Loucy (cell line): Measurements from ENCODE around the gene MOB3B.

Experiments
- H2AFZ ChIP-seq: fragments of 200-600 bp; sonication (generic); 2 replicates; pipeline ENCODE4 v1.6.0; 2016; ENCODE audit warnings: antibody characterized with exemption, mild to moderate bottlenecking, low read length, moderate library complexity
- H3F3A ChIP-seq: fragments of 200-600 bp; 2 replicates; pipeline ENCODE4 v1.6.0; 2016; ENCODE audit warnings: antibody characterized with exemption, low read depth, mild to moderate bottlenecking
- H3K27me3 ChIP-seq: fragments of 200-600 bp; sonication (generic); 2 replicates; pipeline ENCODE4 v1.6.1; 2014; ENCODE audit warnings: low read length, mild to moderate bottlenecking; ENCODE audit not compliant: insufficient read depth, poor library complexity, severe bottlenecking
- H3K36me3 ChIP-seq: fragments of 200-600 bp; sonication (generic); 2 replicates; pipeline ENCODE4 v1.6.1; 2016; ENCODE audit warnings: low read length; ENCODE audit not compliant: insufficient read depth
- H3K4me1 ChIP-seq: fragments of 200-600 bp; sonication (generic); 2 replicates; pipeline ENCODE4 v1.5.1; 2014; ENCODE audit warnings: low read length, mild to moderate bottlenecking; ENCODE audit not compliant: insufficient read depth, poor library complexity, severe bottlenecking
- H3K4me2 ChIP-seq: fragments of 200-600 bp; sonication (generic); 2 replicates; pipeline ENCODE4 v1.6.0; 2014; ENCODE audit warnings: antibody characterized with exemption, low read length, low read depth, mild to moderate bottlenecking; ENCODE audit not compliant: poor library complexity, severe bottlenecking
- H3K4me3 ChIP-seq: fragments of 200-600 bp; sonication (generic); 2 replicates; pipeline ENCODE4 v1.5.1; 2014; ENCODE audit warnings: low read length, mild to moderate bottlenecking, mixed read lengths; ENCODE audit not compliant: poor library complexity, severe bottlenecking
- H3K79me2 ChIP-seq: fragments of 200-600 bp; sonication (generic); 2 replicates; pipeline ENCODE4 v1.6.1; 2014; ENCODE audit warnings: low read length; ENCODE audit not compliant: insufficient read depth
- H3K9ac ChIP-seq: fragments of 200-600 bp; sonication (generic); 2 replicates; pipeline ENCODE4 v1.6.0; 2014; ENCODE audit warnings: mild to moderate bottlenecking, low read depth, low read length, moderate library complexity; ENCODE audit not compliant: poor library complexity, severe bottlenecking
- H3K9me2 ChIP-seq: fragments of 200-600 bp; sonication (generic); replicated peaks from 2 replicates; pipeline ENCODE4 v1.6.1; 2016; ENCODE audit warnings: low read depth, low read length, mixed read lengths
- H3K9me3 ChIP-seq: fragments of 200-600 bp; sonication (generic); 2 replicates; pipeline ENCODE4 v1.6.1; 2014; ENCODE audit warnings: mild to moderate bottlenecking, antibody characterized with exemption, low read length, low read depth; ENCODE audit not compliant: insufficient read depth
- H4K20me1 ChIP-seq: fragments of 200-600 bp; sonication (generic); 2 replicates; pipeline ENCODE4 v1.6.0; 2014; ENCODE audit warnings: antibody characterized with exemption, low read length, mild to moderate bottlenecking; ENCODE audit not compliant: insufficient read depth, poor library complexity, severe bottlenecking
- CTCF ChIP-seq: fragments of 200-600 bp; sonication (generic); conservative IDR thresholded peaks from 2 replicates; pipeline ENCODE4 v1.5.1; 2014; ENCODE audit warnings: mild to moderate bottlenecking, antibody characterized with exemption, low read length
- EZH2phosphoT487 ChIP-seq: fragments of 200-600 bp; IDR thresholded peaks from 2 replicates; pipeline ENCODE4 v1.6.1; 2018; ENCODE audit warnings: antibody characterized with exemption, mild to moderate bottlenecking, moderate library complexity, borderline replicate concordance

The MOB3B gene

GRCh38 chr9:27471789-27472188 lies 57.8 kb downstream of the MOB3B start:
- H3K9me2 ChIP-seq, result no peaks in the 10 kb centered on the region
- H3K36me3 ChIP-seq, result no peaks in the 10 kb centered on the region
- no peaks in the 10 kb centered on the region for H3F3A ChIP-seq
- H3K27me3 ChIP-seq, result no peaks in the 10 kb centered on the region
- TF ChIP-seq EZH2phosphoT487, result no peak
- H2AFZ ChIP-seq, result no peak overlapping the region
- H3K9ac ChIP-seq, result no peak overlapping the region
- no peaks in the 10 kb centered on the region for H4K20me1 ChIP-seq
- H3K9me3 ChIP-seq, result no peaks in the 10 kb centered on the region
- no peaks in the 10 kb centered on the region for H3K79me2 ChIP-seq
- H3K4me2 ChIP-seq, result no peak overlapping the region
- peaks cover 9% of the 10 kb centered on the region for H3K4me1 ChIP-seq
- H3K4me3 ChIP-seq, result no peak overlapping the region

DNA sequence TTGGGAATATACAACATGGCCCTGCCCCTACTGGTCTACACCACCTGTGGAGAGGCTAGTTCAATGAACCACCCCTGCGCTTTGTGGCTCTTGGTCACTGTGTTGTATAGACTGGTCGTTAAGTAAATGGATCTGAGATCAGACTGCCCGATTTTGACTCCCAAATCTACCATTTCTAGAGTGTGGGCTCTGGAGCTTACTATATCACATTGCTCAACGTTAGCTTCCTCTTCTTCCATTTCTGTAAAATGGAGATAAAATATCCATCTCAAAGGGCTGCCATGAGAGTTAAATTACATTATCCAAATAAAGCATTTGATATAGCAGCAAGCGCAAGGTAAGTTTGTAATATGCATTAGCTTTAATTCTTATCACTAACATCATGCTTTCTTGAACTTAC lies 58.2 kb downstream of the MOB3B start:
- H3K27me3 ChIP-seq, result no peaks in the 10 kb centered on the region

DNA sequence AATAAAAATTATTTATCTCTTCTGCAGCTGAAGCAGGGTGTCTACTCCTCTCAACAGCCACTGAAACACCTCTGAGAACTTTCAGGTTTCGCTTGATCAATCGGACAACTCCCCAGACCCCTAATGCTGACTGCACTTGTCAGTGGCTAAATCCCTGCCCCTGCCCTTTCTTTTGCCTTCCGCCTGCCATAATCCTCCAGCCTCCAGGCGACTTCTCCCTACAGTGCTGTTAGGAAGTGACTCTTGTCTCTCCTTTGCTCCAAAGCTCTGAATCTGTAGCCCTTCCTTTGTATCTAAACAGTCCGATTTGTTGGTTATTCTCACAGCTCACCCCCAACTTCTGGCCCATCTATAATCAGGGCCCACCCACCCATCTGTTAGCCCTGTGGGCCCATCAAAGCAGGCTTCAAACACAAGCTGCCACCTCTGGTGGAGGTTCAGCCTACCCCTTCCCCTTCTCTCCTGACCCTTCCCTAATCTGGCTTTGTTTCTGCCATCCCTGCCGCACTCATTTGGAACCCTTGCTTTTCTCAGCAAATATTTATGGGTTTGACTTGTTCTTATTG lies 59.2 kb downstream of the MOB3B start:
- Histone ChIP-seq H3K9ac (no peak overlapping the region), H3K79me2 (no peaks in the 10 kb centered on the region), H3K27me3 (no peaks in the 10 kb centered on the region), H4K20me1 (no peaks in the 10 kb centered on the region), H3K4me3 (no peak overlapping the region), H3K4me2 (no peak overlapping the region), H2AFZ (no peak overlapping the region), H3K4me1 (peaks cover 9% of the 10 kb centered on the region), H3K9me3 (no peaks in the 10 kb centered on the region), H3K9me2 (no peaks in the 10 kb centered on the region), H3F3A (no peaks in the 10 kb centered on the region), H3K36me3 (no peaks in the 10 kb centered on the region)
- no peak for TF ChIP-seq CTCF
- no peak for TF ChIP-seq EZH2phosphoT487

More for the DNA sequence above, 58.2 kb downstream of the MOB3B start:
- Histone ChIP-seq H3K9me2 (no peaks in the 10 kb centered on the region), H3K4me1 (peaks cover 9% of the 10 kb centered on the region), H3K9me3 (no peaks in the 10 kb centered on the region), H3F3A (no peaks in the 10 kb centered on the region), H2AFZ (no peak overlapping the region), H3K36me3 (no peaks in the 10 kb centered on the region), H4K20me1 (no peaks in the 10 kb centered on the region), H3K4me2 (no peak overlapping the region), H3K9ac (no peak overlapping the region), H3K4me3 (no peak overlapping the region), H3K79me2 (no peaks in the 10 kb centered on the region)
- TF ChIP-seq EZH2phosphoT487 (no peak), CTCF (no peak)

GRCh38 chr9:27469550-27469949 lies 60.1 kb downstream of the MOB3B start:
- Histone ChIP-seq H3K79me2 (no peaks in the 10 kb centered on the region), H3K36me3 (no peaks in the 10 kb centered on the region), H3K9ac (no peak overlapping the region), H3F3A (no peaks in the 10 kb centered on the region), H3K9me3 (no peaks in the 10 kb centered on the region), H3K4me3 (no peak overlapping the region), H4K20me1 (no peaks in the 10 kb centered on the region), H3K4me2 (no peak overlapping the region), H3K9me2 (no peaks in the 10 kb centered on the region), H3K27me3 (no peaks in the 10 kb centered on the region), H3K4me1 (peaks cover 9% of the 10 kb centered on the region), H2AFZ (no peak overlapping the region)
- no peak for TF ChIP-seq CTCF
- TF ChIP-seq EZH2phosphoT487, result no peak
